Measurements from ENCODE around the gene WDR49. TPM values are rescaled to one million over a fixed set of nuclear protein-coding genes. Genes with fewer than 3 reads are reported as not detected.

The WDR49 gene
- total RNA-seq, 2 donors from 2014 or later: 0.42 to 0.71 TPM

GRCh38 chr3:167491621-167492020 is 162.1 kb downstream of the WDR49 start:
- H3K27ac Mint-ChIP-seq: no peak overlapping the region
- no peaks in the 10 kb centered on the region for H3K9me3 Mint-ChIP-seq
- H3K27me3 Mint-ChIP-seq: no peaks in the 10 kb centered on the region
- H3K4me1 Mint-ChIP-seq: no peaks in the 10 kb centered on the region
- H3K4me3 Mint-ChIP-seq: no peak overlapping the region
- no peak for ATAC-seq (replicated peaks)
- no peaks in the 10 kb centered on the region for H3K36me3 Mint-ChIP-seq (ENCODE audit: low read depth)

DNA sequence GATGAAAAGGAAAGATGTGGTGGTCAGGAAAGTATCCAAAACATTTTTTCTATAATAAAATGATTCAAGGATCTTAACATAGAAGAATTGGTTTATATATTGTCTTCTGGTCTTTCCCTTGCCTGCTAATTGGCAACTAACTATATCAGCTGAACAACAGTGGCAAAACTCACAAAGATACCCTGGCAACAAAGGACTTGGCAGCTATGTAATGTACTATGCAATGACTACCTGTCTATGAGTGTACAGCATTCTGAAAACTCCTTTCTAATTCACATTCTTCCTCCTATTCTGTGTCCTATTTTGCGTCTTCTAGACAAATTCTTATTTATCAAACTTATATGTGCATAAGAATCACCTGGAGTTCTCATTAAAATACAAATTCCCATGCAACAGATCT is 164.2 kb downstream of the WDR49 start:
- ATAC-seq (replicated peaks): no peak
- H3K27ac Mint-ChIP-seq: no peak overlapping the region
- H3K4me3 Mint-ChIP-seq: no peak overlapping the region
- H3K4me1 Mint-ChIP-seq: no peaks in the 10 kb centered on the region
- H3K27me3 Mint-ChIP-seq: no peaks in the 10 kb centered on the region
- H3K36me3 Mint-ChIP-seq (ENCODE audit: low read depth): no peaks in the 10 kb centered on the region
- H3K9me3 Mint-ChIP-seq: no peaks in the 10 kb centered on the region

DNA sequence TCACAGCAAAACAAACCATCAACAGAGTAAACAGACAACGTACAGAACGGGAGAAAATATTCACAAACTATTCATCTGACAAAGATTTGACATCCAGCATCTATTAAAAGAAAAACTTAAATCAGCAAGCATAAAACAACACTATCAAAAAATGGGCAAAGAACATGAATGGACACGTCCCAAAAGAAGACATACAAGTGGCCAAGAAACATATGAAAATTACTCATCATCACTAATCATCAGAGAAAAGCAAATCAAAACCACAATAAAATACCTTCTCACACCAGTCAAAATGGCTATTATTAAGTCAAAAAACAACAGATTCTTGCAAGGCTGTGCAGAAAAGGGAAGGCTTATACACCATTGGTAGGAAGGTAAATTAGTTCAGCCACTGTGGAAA is 166.2 kb downstream of the WDR49 start:
- Mint-ChIP-seq H3K27me3 (no peaks in the 10 kb centered on the region), H3K9me3 (no peaks in the 10 kb centered on the region), H3K4me1 (no peaks in the 10 kb centered on the region), H3K36me3 (ENCODE audit: low read depth) (no peaks in the 10 kb centered on the region), H3K27ac (no peak overlapping the region), H3K4me3 (no peak overlapping the region)
- ATAC-seq (replicated peaks): no peak

DNA sequence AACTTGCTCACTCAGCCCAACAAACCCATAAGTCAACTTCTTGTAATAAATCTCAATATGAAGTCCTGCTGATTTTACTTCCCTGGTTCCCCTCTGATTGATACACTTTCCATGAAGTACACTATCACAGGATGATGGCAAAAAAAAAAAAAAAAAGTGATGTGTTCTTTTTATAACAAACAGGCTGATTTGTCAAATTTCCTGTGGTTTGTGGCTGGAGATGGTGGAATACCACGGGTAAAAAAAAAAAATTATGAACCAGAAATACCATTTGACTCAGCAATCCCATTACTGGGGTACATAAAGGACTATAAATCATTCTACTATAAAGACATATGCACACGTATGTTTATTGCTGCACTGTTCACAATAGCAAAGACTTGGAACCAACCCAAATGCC is 169.2 kb downstream of the WDR49 start:
- Mint-ChIP-seq H3K27me3 (no peaks in the 10 kb centered on the region), H3K36me3 (ENCODE audit: low read depth) (no peaks in the 10 kb centered on the region), H3K9me3 (peaks cover 4% of the 10 kb centered on the region), H3K4me1 (no peaks in the 10 kb centered on the region), H3K27ac (no peak overlapping the region), H3K4me3 (no peak overlapping the region)
- no peak for ATAC-seq (replicated peaks)

DNA sequence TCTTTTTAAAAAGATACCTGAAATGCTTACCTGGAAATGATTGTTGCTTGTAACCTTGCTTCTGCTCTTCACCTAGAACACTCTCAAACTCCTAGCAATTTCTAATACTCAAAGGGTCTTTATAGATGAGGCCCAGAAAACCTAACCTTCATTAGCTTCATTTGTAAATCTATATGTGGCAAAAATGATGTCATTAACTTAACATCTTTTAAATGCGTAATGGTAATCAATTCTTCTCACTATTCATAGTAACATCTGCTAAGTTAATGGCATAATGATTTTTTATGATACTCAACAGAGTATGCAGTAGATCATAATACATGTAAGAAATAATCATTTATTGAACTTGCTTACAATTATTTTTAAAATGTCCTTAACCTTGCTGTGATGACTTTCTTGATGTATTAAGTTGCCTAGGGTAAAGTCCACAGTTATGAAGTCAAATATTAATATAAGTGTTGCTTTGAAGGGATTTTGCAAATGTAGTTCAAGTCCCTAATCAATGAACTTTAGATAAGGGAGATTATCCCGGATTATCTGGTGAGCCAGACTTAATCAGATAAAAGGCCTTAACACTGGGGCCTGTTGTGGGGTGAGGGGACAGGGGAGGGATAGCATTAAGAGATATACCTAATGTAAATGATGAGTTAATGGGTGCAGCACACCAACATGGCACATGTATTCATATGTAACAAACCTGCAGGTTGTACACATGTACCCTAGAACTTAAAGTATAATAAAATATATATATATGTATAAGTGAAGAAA is 169.8 kb downstream of the WDR49 start:
- H3K27me3 Mint-ChIP-seq: no peaks in the 10 kb centered on the region
- H3K9me3 Mint-ChIP-seq: peaks cover 4% of the 10 kb centered on the region
- H3K4me3 Mint-ChIP-seq: no peak overlapping the region
- no peaks in the 10 kb centered on the region for H3K36me3 Mint-ChIP-seq (ENCODE audit: low read depth)
- no peaks in the 10 kb centered on the region for H3K4me1 Mint-ChIP-seq
- H3K27ac Mint-ChIP-seq: no peak overlapping the region
- ATAC-seq (replicated peaks): no peak

DNA sequence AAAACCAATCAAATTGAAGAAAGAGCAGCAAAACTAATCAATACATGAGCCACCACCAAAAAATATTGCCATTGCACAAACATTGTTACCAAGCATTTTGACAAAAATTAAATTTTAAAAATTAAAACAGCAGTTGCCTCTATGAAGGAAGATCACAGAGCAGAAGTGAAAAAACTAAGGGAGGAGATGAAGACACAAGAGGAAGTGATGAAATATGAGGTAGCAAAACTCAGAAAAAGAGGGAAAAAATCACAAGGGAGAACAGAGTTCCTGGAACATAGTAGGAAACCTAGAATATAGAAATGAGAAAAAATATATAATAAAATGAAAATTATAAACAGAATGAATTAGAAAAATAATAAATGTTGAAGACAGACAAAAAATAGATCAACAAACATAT is 172.6 kb downstream of the WDR49 start:
- no peaks in the 10 kb centered on the region for H3K27me3 Mint-ChIP-seq
- H3K36me3 Mint-ChIP-seq (ENCODE audit: low read depth): no peaks in the 10 kb centered on the region
- peaks cover 4% of the 10 kb centered on the region for H3K9me3 Mint-ChIP-seq
- ATAC-seq (replicated peaks): no peak
- no peak overlapping the region for H3K27ac Mint-ChIP-seq
- no peaks in the 10 kb centered on the region for H3K4me1 Mint-ChIP-seq
- no peak overlapping the region for H3K4me3 Mint-ChIP-seq

DNA sequence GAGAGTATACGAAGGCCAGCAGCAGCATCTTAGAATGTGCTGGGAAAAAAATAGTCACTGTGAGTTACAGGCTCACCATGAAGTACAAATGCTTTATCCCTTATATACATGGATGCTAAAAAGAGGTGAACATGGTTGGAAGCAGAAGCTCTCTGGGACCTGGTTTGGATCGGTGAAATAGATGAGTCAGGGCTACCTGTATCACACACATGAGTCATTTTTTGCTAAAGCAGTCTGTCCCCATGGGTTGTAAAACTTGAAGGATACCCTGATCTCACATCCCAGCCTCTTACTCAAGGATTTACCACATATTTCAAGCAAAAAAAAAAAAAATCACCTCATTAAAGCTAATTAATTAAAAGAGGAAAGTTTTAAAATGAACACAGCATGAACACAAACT is 173.0 kb downstream of the WDR49 start:
- Mint-ChIP-seq H3K4me3 (no peak overlapping the region), H3K36me3 (ENCODE audit: low read depth) (no peaks in the 10 kb centered on the region), H3K27me3 (no peaks in the 10 kb centered on the region), H3K27ac (no peak overlapping the region), H3K4me1 (no peaks in the 10 kb centered on the region), H3K9me3 (peaks cover 4% of the 10 kb centered on the region)
- ATAC-seq (replicated peaks): no peak

- Mint-ChIP-seq H3K9me3 (no peaks in the 10 kb centered on the region), H3K27me3 (no peaks in the 10 kb centered on the region), H3K27ac (no peak within 1 kb of the TSS), H3K4me3 (no peak within 1 kb of the TSS), H3K4me1 (no peaks in the 10 kb centered on the region), H3K36me3 (ENCODE audit: low read depth) (no peaks in the 10 kb centered on the region)
- no peak for ATAC-seq (replicated peaks)
These were observed 179.9 kb downstream of the WDR49 start, which contains the start of gene SERPINI2 for GRCh38 chr3:167473863-167474262. Gene SERPINI2 (minus strand): TSS chr3:167474042. CDS start chr3:167471834, 2,208 bp downstream.

DNA sequence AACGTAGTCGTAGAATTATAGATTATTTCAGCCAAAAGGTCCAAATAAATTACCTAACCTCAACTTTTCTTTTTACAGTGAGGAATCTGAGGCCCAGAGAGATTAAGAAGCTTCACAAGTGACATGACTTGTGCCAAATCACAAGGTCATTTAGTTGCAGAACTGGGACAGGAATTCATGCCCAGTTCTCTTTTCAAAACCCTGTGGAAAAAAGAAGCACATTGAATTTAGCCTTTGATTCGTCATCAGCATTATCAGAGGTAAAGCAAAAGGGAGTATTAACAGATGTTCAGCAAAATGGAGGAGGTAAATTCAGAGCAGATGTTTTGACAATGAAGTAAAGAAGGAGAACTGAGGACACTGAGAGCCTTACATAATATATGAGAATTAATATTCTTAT is 184.4 kb downstream of the WDR49 start:
- ATAC-seq (replicated peaks): no peak
- no peaks in the 10 kb centered on the region for H3K36me3 Mint-ChIP-seq (ENCODE audit: low read depth)
- H3K4me3 Mint-ChIP-seq: no peak overlapping the region
- H3K27me3 Mint-ChIP-seq: no peaks in the 10 kb centered on the region
- H3K27ac Mint-ChIP-seq: no peak overlapping the region
- no peaks in the 10 kb centered on the region for H3K9me3 Mint-ChIP-seq
- H3K4me1 Mint-ChIP-seq: no peaks in the 10 kb centered on the region

GRCh38 chr3:167467848-167468611 is 185.7 kb downstream of the WDR49 start:
- no peak overlapping the region for H3K4me3 Mint-ChIP-seq
- no peaks in the 10 kb centered on the region for H3K9me3 Mint-ChIP-seq
- H3K27ac Mint-ChIP-seq: no peak overlapping the region
- H3K27me3 Mint-ChIP-seq: peaks cover 3% of the 10 kb centered on the region
- no peaks in the 10 kb centered on the region for H3K36me3 Mint-ChIP-seq (ENCODE audit: low read depth)
- no peaks in the 10 kb centered on the region for H3K4me1 Mint-ChIP-seq
- ATAC-seq (replicated peaks): no peak

DNA sequence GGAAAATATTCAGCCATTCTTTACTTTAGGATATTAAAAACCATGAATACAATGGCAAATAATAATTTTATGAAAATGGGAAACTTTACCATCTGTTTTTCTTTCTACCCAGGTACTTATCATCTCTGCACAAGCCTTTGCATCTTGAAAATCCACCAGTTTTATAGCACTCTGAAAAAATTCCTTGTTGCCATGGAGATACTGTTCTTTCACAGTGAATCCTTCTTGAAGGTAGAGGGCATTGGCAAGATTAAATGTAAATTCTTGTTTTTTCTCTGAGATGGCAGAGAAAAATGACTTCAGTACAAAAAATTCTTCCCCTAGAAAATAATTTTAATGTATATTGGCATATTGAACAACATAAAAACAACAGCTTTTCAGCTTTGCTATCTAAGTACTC is 186.8 kb downstream of the WDR49 start:
- ATAC-seq (replicated peaks): no peak
- H3K36me3 Mint-ChIP-seq (ENCODE audit: low read depth): no peaks in the 10 kb centered on the region
- H3K9me3 Mint-ChIP-seq: no peaks in the 10 kb centered on the region
- H3K4me1 Mint-ChIP-seq: no peaks in the 10 kb centered on the region
- H3K4me3 Mint-ChIP-seq: no peak overlapping the region
- no peak overlapping the region for H3K27ac Mint-ChIP-seq
- peaks cover 3% of the 10 kb centered on the region for H3K27me3 Mint-ChIP-seq

DNA sequence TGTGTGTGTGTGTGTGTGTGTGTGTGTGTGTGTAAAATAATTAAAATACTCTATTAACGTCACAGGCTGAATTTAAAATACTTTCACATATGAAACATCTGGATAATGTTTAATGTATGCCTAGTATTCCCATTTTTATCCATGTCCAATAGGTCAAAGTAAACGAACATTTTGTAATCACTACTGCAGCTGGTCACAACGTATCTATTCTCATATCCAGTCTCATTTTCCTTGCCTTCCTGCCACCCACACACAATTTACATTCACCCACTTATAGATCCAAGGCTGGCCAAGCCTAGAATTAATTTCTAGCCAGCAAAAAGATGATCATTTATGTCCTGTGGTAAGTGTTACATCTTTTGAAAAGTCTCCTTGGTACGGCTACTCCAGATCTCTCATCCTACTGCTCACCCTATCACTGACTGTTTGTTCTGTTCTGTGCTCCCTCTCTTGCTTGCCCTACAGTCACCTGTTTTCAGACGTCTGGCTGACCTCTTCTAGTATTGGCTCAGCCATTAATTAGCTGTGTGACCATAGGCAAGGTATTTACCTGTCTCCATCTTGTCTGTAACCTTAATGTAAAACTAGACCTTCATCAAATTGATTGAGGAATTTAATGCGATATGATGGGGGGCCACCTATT is 197.5 kb downstream of the WDR49 start:
- Mint-ChIP-seq H3K4me1 (no peaks in the 10 kb centered on the region), H3K27ac (no peak overlapping the region), H3K36me3 (ENCODE audit: low read depth) (no peaks in the 10 kb centered on the region), H3K4me3 (no peak overlapping the region), H3K9me3 (no peaks in the 10 kb centered on the region), H3K27me3 (peaks cover 4% of the 10 kb centered on the region)
- ATAC-seq (replicated peaks): no peak

DNA sequence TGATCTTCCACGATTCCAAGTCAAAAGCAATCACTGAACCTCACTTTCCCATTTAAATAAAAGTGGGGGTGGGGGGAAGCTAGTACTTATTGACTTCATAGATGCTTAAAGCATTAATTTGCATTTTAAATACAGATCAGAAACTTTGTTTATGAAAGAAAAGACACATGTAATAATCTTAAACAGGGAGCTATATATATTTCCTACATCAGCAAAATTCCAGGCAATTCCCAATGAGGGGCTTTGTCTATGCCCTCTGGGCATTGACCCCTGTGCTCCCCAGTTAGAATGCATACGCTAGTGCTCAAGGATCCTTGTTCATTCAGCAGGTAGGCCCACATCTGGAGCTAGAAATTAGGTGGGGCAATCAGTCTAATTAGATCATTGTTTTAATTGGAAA is 199.9 kb downstream of the WDR49 start:
- no peak overlapping the region for H3K4me3 Mint-ChIP-seq
- no peak for ATAC-seq (replicated peaks)
- no peaks in the 10 kb centered on the region for H3K36me3 Mint-ChIP-seq (ENCODE audit: low read depth)
- no peaks in the 10 kb centered on the region for H3K4me1 Mint-ChIP-seq
- no peaks in the 10 kb centered on the region for H3K9me3 Mint-ChIP-seq
- H3K27ac Mint-ChIP-seq: no peak overlapping the region
- H3K27me3 Mint-ChIP-seq: no peaks in the 10 kb centered on the region

GRCh38 chr3:167451282-167451681 is 202.5 kb downstream of the WDR49 start:
- no peaks in the 10 kb centered on the region for H3K36me3 Mint-ChIP-seq (ENCODE audit: low read depth)
- H3K27ac Mint-ChIP-seq: no peak overlapping the region
- no peaks in the 10 kb centered on the region for H3K4me1 Mint-ChIP-seq
- no peak overlapping the region for H3K4me3 Mint-ChIP-seq
- H3K27me3 Mint-ChIP-seq: no peaks in the 10 kb centered on the region
- H3K9me3 Mint-ChIP-seq: no peaks in the 10 kb centered on the region
- ATAC-seq (replicated peaks): no peak

DNA sequence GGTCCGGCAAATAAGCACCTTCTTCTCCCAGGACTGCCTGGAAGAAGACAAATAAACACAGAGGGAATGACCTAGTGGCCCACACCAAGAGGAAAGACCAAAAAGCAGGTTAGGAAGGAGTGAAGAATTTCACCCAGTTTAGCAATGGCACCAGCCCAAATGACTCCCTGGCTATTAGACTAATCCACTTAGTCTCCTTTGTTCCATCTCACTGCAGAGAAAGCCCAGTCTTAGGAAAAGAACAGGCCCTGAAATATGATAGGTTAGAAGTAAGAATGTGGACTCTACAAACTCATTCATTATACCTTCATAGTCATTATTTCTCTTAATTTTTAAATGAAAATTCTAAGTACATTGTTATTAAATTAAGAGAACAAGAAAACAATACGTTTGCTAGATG is 203.1 kb downstream of the WDR49 start:
- no peaks in the 10 kb centered on the region for H3K9me3 Mint-ChIP-seq
- H3K27me3 Mint-ChIP-seq: no peaks in the 10 kb centered on the region
- no peak overlapping the region for H3K27ac Mint-ChIP-seq
- no peak overlapping the region for H3K4me3 Mint-ChIP-seq
- H3K36me3 Mint-ChIP-seq (ENCODE audit: low read depth): no peaks in the 10 kb centered on the region
- H3K4me1 Mint-ChIP-seq: no peaks in the 10 kb centered on the region
- no peak for ATAC-seq (replicated peaks)
